ENCODE results near the gene ANLN.

Gene ANLN

GRCh38 chr7:36409180-36409579, 19.5 kb downstream of the ANLN start:
- no peak for DNase-seq (ENCODE audit: low read depth in 2 of 2)

- DNase-seq (ENCODE audit: low read depth in 2 of 2): no peak
Measured at GRCh38 chr7:36415144-36415543, 25.5 kb downstream of the ANLN start.

GRCh38 chr7:36416251-36416650, 26.6 kb downstream of the ANLN start:
- no peak for DNase-seq (ENCODE audit: low read depth in 2 of 2)

- no peak for DNase-seq (ENCODE audit: low read depth in 2 of 2)
Measured at GRCh38 chr7:36420307-36420706, 30.6 kb downstream of the ANLN start.

- DNase-seq (ENCODE audit: low read depth in 2 of 2): no peak
Measured at GRCh38 chr7:36422072-36422471, 32.4 kb downstream of the ANLN start.

GRCh38 chr7:36423633-36424032, 34.0 kb downstream of the ANLN start:
- no peak for DNase-seq (ENCODE audit: low read depth in 2 of 2)

- DNase-seq (ENCODE audit: low read depth in 2 of 2): no peak
Measured at GRCh38 chr7:36430186-36430585, 40.5 kb downstream of the ANLN start.

GRCh38 chr7:36430881-36431280, 41.2 kb downstream of the ANLN start:
- no peak for DNase-seq (ENCODE audit: low read depth in 2 of 2)

- DNase-seq (ENCODE audit: low read depth in 2 of 2): no peak
Measured at GRCh38 chr7:36438211-36438610, 48.5 kb downstream of the ANLN start.

- DNase-seq (ENCODE audit: low read depth in 2 of 2): no peak
Measured at GRCh38 chr7:36439624-36440023, 50.0 kb downstream of the ANLN start.

- DNase-seq (ENCODE audit: low read depth in 2 of 2): no peak
Measured at GRCh38 chr7:36440880-36441279, 51.2 kb downstream of the ANLN start.

- no peak for DNase-seq (ENCODE audit: low read depth in 2 of 2)
Measured at GRCh38 chr7:36441344-36442022, 51.8 kb downstream of the ANLN start.

GRCh38 chr7:36448781-36449379, 59.2 kb downstream of the ANLN start:
- no peak for DNase-seq (ENCODE audit: low read depth in 2 of 2)

- no peak for DNase-seq (ENCODE audit: low read depth in 2 of 2)
Measured at GRCh38 chr7:36449685-36450084, 60.0 kb downstream of the ANLN start.

- DNase-seq (ENCODE audit: low read depth in 2 of 2): no peak
Measured at GRCh38 chr7:36453769-36454168, 64.1 kb downstream of the ANLN start.

- DNase-seq (ENCODE audit: low read depth in 2 of 2): no peak
Measured at GRCh38 chr7:36455646-36456045, 66.0 kb downstream of the ANLN start.

GRCh38 chr7:36456138-36456537, 66.5 kb downstream of the ANLN start:
- DNase-seq (ENCODE audit: low read depth in 2 of 2): no peak

- DNase-seq (ENCODE audit: low read depth in 2 of 2): no peak
Measured at GRCh38 chr7:36456548-36456947, 66.9 kb downstream of the ANLN start.

GRCh38 chr7:36459236-36459960, 69.7 kb downstream of the ANLN start:
- no peak for DNase-seq (ENCODE audit: low read depth in 2 of 2)

- no peak for DNase-seq (ENCODE audit: low read depth in 2 of 2)
Measured at GRCh38 chr7:36460811-36461429, 71.3 kb downstream of the ANLN start.

GRCh38 chr7:36462551-36463137, 73.0 kb downstream of the ANLN start:
- no peak for DNase-seq (ENCODE audit: low read depth in 2 of 2)

- no peak for DNase-seq (ENCODE audit: low read depth in 2 of 2)
Measured at GRCh38 chr7:36464271-36464670, 74.6 kb downstream of the ANLN start.
